Breast epithelium (tissue), 4 donors: Measurements from ENCODE around the gene CSMD2. TPM values are rescaled to one million over a fixed set of nuclear protein-coding genes. Genes with fewer than 3 reads are reported as not detected.

Source experiments
- DNase-seq, 2 donors: peaks; one replicate each; pipeline ENCODE4 v3.0.0-alpha.2; 2019; ENCODE audit warnings: low spot score in 2 of 2
- H3K27ac ChIP-seq, 2 donors: fragments of 200-600 bp; sonication (generic) in 1 of 2; one replicate each; pipeline ENCODE4 v1.5.1; 2016 to 2019; ENCODE audit warnings: mild to moderate bottlenecking in 1 of 2
- H3K27me3 ChIP-seq, 2 donors: fragments of 200-600 bp; sonication (generic) in 1 of 2; one replicate each; pipeline versions ENCODE4 v1.5.1 to v1.6.0; 2017 to 2019; ENCODE audit warnings: control low read depth in 1 of 2, mild to moderate bottlenecking in 1 of 2
- H3K36me3 ChIP-seq: fragments of 200-600 bp; one replicate; pipeline ENCODE4 v1.5.1; 2019
- H3K4me1 ChIP-seq, 2 donors: fragments of 200-600 bp; sonication (generic); one replicate each; pipeline ENCODE4 v1.5.1; 2016 to 2019; ENCODE audit warnings: control low read depth in 1 of 2
- H3K4me3 ChIP-seq, 3 donors: fragments of 200-600 bp; sonication (generic); 1 replicate in 2 of 3; 2 replicates in 1 of 3; pipeline ENCODE4 v1.5.1; 2016 to 2019; ENCODE audit warnings: mild to moderate bottlenecking in 3 of 3, moderate library complexity in 2 of 3
- H3K9me3 ChIP-seq, 2 donors: fragments of 200-600 bp; sonication (generic) in 1 of 2; one replicate each; pipeline ENCODE4 v1.5.1; 2016 to 2019; ENCODE audit warnings: control low read depth in 1 of 2
- CTCF ChIP-seq, 3 donors: fragments of 450-650 bp; IDR thresholded peaks; one replicate each; pipeline ENCODE4 v1.5.1; 2016 to 2017; ENCODE audit warnings: antibody characterized with exemption in 3 of 3, mild to moderate bottlenecking in 3 of 3, moderate library complexity in 3 of 3
- POLR2A ChIP-seq: fragments of 450-650 bp; IDR thresholded peaks from one replicate; pipeline ENCODE4 v1.6.1; 2016; ENCODE audit warnings: antibody characterized with exemption, mild to moderate bottlenecking, moderate library complexity
- POLR2AphosphoS5 ChIP-seq, 3 donors: sonication (generic); formaldehyde crosslinking; IDR thresholded peaks; one replicate each; pipeline ENCODE4 v1.6.1; 2017; ENCODE audit warnings: antibody characterized with exemption in 3 of 3
- intact Hi-C: fragments of 100-400 bp; cut with DNase I; formaldehyde crosslinking; loops from one replicate; pipeline ENCODE4 v1.15.1; 2023; ENCODE audit warnings: low total_unique reads
- total RNA-seq, 3 donors: library from RNA; depleted of rRNA; stranded (reverse); fragments of >200 nt; gene quantifications; one replicate each; pipeline ENCODE4 v1.1.0, GENCODE V29; 2016

Gene CSMD2
- total RNA-seq, 3 donors from 2014 or later, result 0.33 to 2.6 (median 0.44) TPM

- Histone ChIP-seq H3K27ac (no peak overlapping the region), H3K4me1 (no peaks in the 10 kb centered on the region), H3K36me3 (no peaks in the 10 kb centered on the region), H3K27me3 (peaks cover 0 to 4% of the 10 kb centered on the region in 2 donors), H3K4me3 (no peak overlapping the region), H3K9me3 (no peaks in the 10 kb centered on the region)
- TF ChIP-seq POLR2A (no peak), CTCF (IDR thresholded peaks at IDR 0.05) (no peak), POLR2AphosphoS5 (IDR thresholded peaks at IDR 0.05) (no peak)
- no peak for DNase-seq
- intact Hi-C loops, result no loop called here
Observed at GRCh38 chr1:33715195-33715811, 449.7 kb downstream of the CSMD2 start.

GRCh38 chr1:33714421-33714820 is 450.6 kb downstream of the CSMD2 start:
- H3K9me3 ChIP-seq, result no peaks in the 10 kb centered on the region
- peaks cover 0 to 4% of the 10 kb centered on the region in 2 donors for H3K27me3 ChIP-seq
- no peaks in the 10 kb centered on the region for H3K4me1 ChIP-seq
- no peak overlapping the region for H3K27ac ChIP-seq
- intact Hi-C loops, result no loop called here
- H3K36me3 ChIP-seq, result no peaks in the 10 kb centered on the region
- no peak for DNase-seq
- TF ChIP-seq POLR2AphosphoS5 (IDR thresholded peaks at IDR 0.05) (no peak), POLR2A (no peak), CTCF (IDR thresholded peaks at IDR 0.05) (no peak)
- no peak overlapping the region for H3K4me3 ChIP-seq

DNA sequence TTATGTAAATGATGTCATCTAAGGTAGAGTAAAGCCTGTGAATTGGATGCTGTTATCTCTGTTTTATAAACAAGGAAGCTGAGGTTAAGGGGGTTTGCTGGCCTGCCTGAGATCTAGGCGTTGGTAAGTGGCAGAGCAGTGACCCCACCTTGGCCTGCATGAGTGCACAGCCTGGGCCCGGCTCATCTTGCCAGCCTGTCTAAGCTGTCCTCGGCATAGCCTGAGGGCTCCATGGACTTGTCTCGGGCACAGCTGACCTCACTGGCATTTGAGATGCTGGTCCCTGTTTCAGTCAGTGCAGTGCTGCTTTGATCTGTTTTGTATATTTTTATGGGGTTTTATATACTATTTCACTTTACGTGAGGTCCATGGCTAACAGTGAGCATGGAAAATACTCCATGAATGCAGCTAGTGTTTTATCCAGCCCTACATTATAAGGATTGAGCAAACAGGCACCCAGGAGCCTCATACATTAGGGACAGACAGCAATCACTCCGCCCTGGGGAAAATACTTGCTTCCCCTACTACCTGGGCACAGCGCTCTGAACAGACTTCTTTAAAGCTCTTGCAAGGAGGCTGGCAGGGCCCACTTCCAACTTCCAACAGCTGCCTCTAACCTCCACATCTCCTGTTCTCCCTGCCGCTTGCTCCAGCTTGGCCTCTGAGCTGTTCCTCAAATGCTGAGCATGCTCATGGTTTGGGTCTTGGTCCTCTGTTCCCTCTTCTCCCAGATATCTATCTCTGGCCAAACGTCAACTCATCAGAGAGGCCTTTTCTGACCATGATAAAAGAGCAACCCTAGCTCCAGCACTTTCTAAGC is 451.8 kb downstream of the CSMD2 start:
- TF ChIP-seq CTCF (IDR thresholded peaks at IDR 0.05), result no peak
- TF ChIP-seq POLR2AphosphoS5 (IDR thresholded peaks at IDR 0.05), result no peak
- TF ChIP-seq POLR2A, result no peak
- intact Hi-C loops, result no loop called here
- H3K36me3 ChIP-seq, result no peaks in the 10 kb centered on the region
- H3K4me1 ChIP-seq, result no peaks in the 10 kb centered on the region
- no peak for DNase-seq
- no peak overlapping the region for H3K27ac ChIP-seq
- no peaks in the 10 kb centered on the region for H3K9me3 ChIP-seq
- peaks cover 0 to 4% of the 10 kb centered on the region in 2 donors for H3K27me3 ChIP-seq
- no peak overlapping the region for H3K4me3 ChIP-seq

GRCh38 chr1:33712186-33712585 is 452.8 kb downstream of the CSMD2 start:
- intact Hi-C loops, result no loop called here
- Histone ChIP-seq H3K27ac (no peak overlapping the region), H3K4me3 (no peak overlapping the region), H3K36me3 (no peaks in the 10 kb centered on the region), H3K4me1 (no peaks in the 10 kb centered on the region), H3K9me3 (no peaks in the 10 kb centered on the region), H3K27me3 (peaks cover 0 to 4% of the 10 kb centered on the region in 2 donors)
- TF ChIP-seq POLR2AphosphoS5 (IDR thresholded peaks at IDR 0.05), result no peak
- TF ChIP-seq CTCF (IDR thresholded peaks at IDR 0.05), result no peak
- TF ChIP-seq POLR2A, result no peak
- DNase-seq, result no peak

- H3K27ac ChIP-seq, result no peak overlapping the region
- intact Hi-C loops, result no loop called here
- no peaks in the 10 kb centered on the region for H3K9me3 ChIP-seq
- no peaks in the 10 kb centered on the region for H3K4me1 ChIP-seq
- no peak overlapping the region for H3K4me3 ChIP-seq
- H3K27me3 ChIP-seq, result peaks cover 0 to 4% of the 10 kb centered on the region in 2 donors
- no peak for TF ChIP-seq POLR2A
- no peak for TF ChIP-seq POLR2AphosphoS5 (IDR thresholded peaks at IDR 0.05)
- H3K36me3 ChIP-seq, result no peaks in the 10 kb centered on the region
- no peak for DNase-seq
Observed at GRCh38 chr1:33711511-33711910, 453.5 kb downstream of the CSMD2 start.
